HCT116 (cell line): ENCODE measurements around the gene IQGAP2. TPM values are rescaled to one million over a fixed set of nuclear protein-coding genes. Genes with fewer than 3 reads are reported as not detected.

Source experiments
- ATAC-seq: fragments of 200-7000 bp; cut with Tn5 transposase; 2 replicates; pipeline ENCODE4 v1.9.1; 2020; ENCODE audit warnings: mild to moderate bottlenecking, moderate library complexity
- BruUV-seq: library from RNA; stranded (reverse); fragments of 400-500 nt; replicated peaks from 2 replicates; lab custom pipeline; 2021; lab: Mats Ljungman, UMichigan
- CTCF ChIA-PET: fragments of 300-600 bp; sonication (Branson Sonifier 250); formaldehyde crosslinking; loops from one replicate; lab custom pipeline; 2021; ENCODE audit warnings: antibody characterized with exemption; lab: Charles Lee
- POLR2A ChIA-PET: fragments of 300-600, 350-600 bp; sonication (Branson Sonifier 250); formaldehyde crosslinking; loops from one replicate; lab custom pipeline; 2021; ENCODE audit warnings: antibody characterized with exemption; lab: Charles Lee
- RAD21 ChIA-PET, 2 experiments: fragments of 300-600 bp; sonication (Branson Sonifier 250); formaldehyde crosslinking; loops; one replicate each; lab custom pipeline; 2023; ENCODE audit warnings: low total read pairs in 2 of 2; ENCODE audit not compliant: uncharacterized antibody in 2 of 2, unreplicated experiment in 2 of 2, low non-redundant PET in 1 of 2; lab: Charles Lee
- DNase-seq: peaks from one replicate; pipeline ENCODE4 v3.0.0-alpha.2; 2010; ENCODE audit warnings: low read depth, low spot score
- H2AFZ ChIP-seq: fragments of 200-600 bp; shearing (Covaris generic), sonication (generic); 2 replicates; pipeline ENCODE4 v1.6.1; 2017; ENCODE audit warnings: low read depth, mixed run types, mixed read lengths, antibody characterized with exemption, low read length; ENCODE audit not compliant: poor library complexity, severe bottlenecking
- H3K27ac ChIP-seq: 2 replicates; pipeline ENCODE4 v1.5.1; 2012; ENCODE audit warnings: low read depth, low read length
- H3K27me3 ChIP-seq: fragments of 200-600 bp; sonication (generic); 2 replicates; pipeline ENCODE4 v1.6.1; 2016; ENCODE audit warnings: mixed run types, low read length, mixed read lengths; ENCODE audit not compliant: insufficient read depth
- H3K36me3 ChIP-seq, 2 experiments: fragments of 200-500 bp in 1 of 2; fragments of 200-600 bp in 1 of 2; sonication (Bioruptor generic) in 1 of 2; sonication (generic) in 1 of 2; 2 replicates each; pipeline versions ENCODE4 v1.5.1 to v1.6.1; 2014 to 2016; ENCODE audit warnings: low read length in 2 of 2, inconsistent platforms in 1 of 2, mixed read lengths in 1 of 2, mixed run types in 1 of 2; ENCODE audit not compliant: insufficient read depth in 2 of 2, control insufficient read depth in 1 of 2
- H3K4me1 ChIP-seq, 2 experiments: fragments of 200-600 bp in 1 of 2; sonication (generic) in 1 of 2; 2 replicates each; pipeline versions ENCODE4 v1.5.1 to v1.6.1; 2012 to 2017; ENCODE audit warnings: low read length in 2 of 2, inconsistent platforms in 1 of 2, mild to moderate bottlenecking in 1 of 2, mixed read lengths in 1 of 2, mixed run types in 1 of 2, moderate library complexity in 1 of 2; ENCODE audit not compliant: insufficient read depth in 2 of 2, control insufficient read depth in 1 of 2
- H3K4me2 ChIP-seq: fragments of 200-600 bp; sonication (generic); 2 replicates; pipeline ENCODE4 v1.6.1; 2017; ENCODE audit warnings: mixed run types, low read length, mixed read lengths
- H3K4me3 ChIP-seq, 2 experiments: fragments of 200-600 bp in 1 of 2; sonication (generic) in 1 of 2; replicated peaks in 1 of 2; 2 replicates each; pipeline ENCODE4 v1.5.1; 2011 to 2016; ENCODE audit warnings: low read length in 2 of 2, control low read depth in 1 of 2, low read depth in 1 of 2, mild to moderate bottlenecking in 1 of 2, mixed read lengths in 1 of 2, mixed run types in 1 of 2
- H3K79me2 ChIP-seq: fragments of 200-600 bp; sonication (generic); 2 replicates; pipeline ENCODE4 v1.6.1; 2017; ENCODE audit warnings: mild to moderate bottlenecking, mixed run types, low read length, moderate library complexity, mixed read lengths; ENCODE audit not compliant: insufficient read depth
- H3K9ac ChIP-seq: fragments of 200-600 bp; sonication (generic); 2 replicates; pipeline ENCODE4 v1.6.1; 2016; ENCODE audit warnings: low read length, mixed read lengths
- H3K9me2 ChIP-seq: fragments of 200-600 bp; sonication (generic), shearing (Covaris generic); 2 replicates; pipeline ENCODE4 v1.6.1; 2017; ENCODE audit warnings: mixed run types, mild to moderate bottlenecking, moderate library complexity; ENCODE audit not compliant: insufficient read depth
- H3K9me3 ChIP-seq, 2 experiments: fragments of 200-500 bp in 1 of 2; fragments of 200-600 bp in 1 of 2; sonication (Bioruptor generic) in 1 of 2; sonication (generic) in 1 of 2; 2 replicates each; pipeline ENCODE4 v1.6.1; 2014 to 2017; ENCODE audit warnings: low read length in 2 of 2, mixed read lengths in 2 of 2, inconsistent platforms in 1 of 2, low read depth in 1 of 2, mild to moderate bottlenecking in 1 of 2, mixed run types in 1 of 2, moderate library complexity in 1 of 2; ENCODE audit not compliant: control insufficient read depth in 1 of 2, insufficient read depth in 1 of 2
- H4K20me1 ChIP-seq: fragments of 200-600 bp; sonication (generic), shearing (Covaris generic); 2 replicates; pipeline ENCODE4 v1.6.1; 2017; ENCODE audit warnings: mixed run types, mild to moderate bottlenecking, moderate library complexity; ENCODE audit not compliant: insufficient read depth
- ATF3 ChIP-seq: IDR thresholded peaks from 2 replicates; pipeline ENCODE4 v1.6.1; 2012
- CBX3 ChIP-seq: IDR thresholded peaks from 2 replicates; pipeline ENCODE4 v1.6.1; 2012; ENCODE audit warnings: low read depth
- CEBPB ChIP-seq: IDR thresholded peaks from 2 replicates; pipeline ENCODE4 v1.6.1; 2012; ENCODE audit warnings: low read depth
- EGR1 ChIP-seq: IDR thresholded peaks from 2 replicates; pipeline ENCODE4 v1.6.1; 2012; ENCODE audit warnings: low read depth
- ELF1 ChIP-seq: IDR thresholded peaks from 2 replicates; pipeline ENCODE4 v1.6.1; 2012; ENCODE audit warnings: low read depth, borderline replicate concordance
- EZH2 ChIP-seq: fragments of 200-600 bp; sonication (generic); IDR thresholded peaks from 2 replicates; pipeline ENCODE4 v1.6.1; 2017; ENCODE audit warnings: antibody characterized with exemption, mixed run types
- EZH2phosphoT487 ChIP-seq: fragments of 200-600 bp; IDR thresholded peaks from 2 replicates; pipeline ENCODE4 v1.6.1; 2018; ENCODE audit warnings: antibody characterized with exemption, borderline replicate concordance
- FOSL1 ChIP-seq: IDR thresholded peaks from 2 replicates; pipeline ENCODE4 v1.6.1; 2012; ENCODE audit warnings: low read depth
- JUND ChIP-seq: IDR thresholded peaks from 2 replicates; pipeline ENCODE4 v1.6.1; 2012
- MAX ChIP-seq: IDR thresholded peaks from 2 replicates; pipeline ENCODE4 v1.6.1; 2012
- POLR2A ChIP-seq: IDR thresholded peaks from 2 replicates; pipeline ENCODE4 v1.7.0; 2011; ENCODE audit warnings: borderline replicate concordance; ENCODE audit not compliant: insufficient read depth, insufficient read length; ENCODE audit errors: extremely low read depth
- RAD21 ChIP-seq: IDR thresholded peaks from 2 replicates; pipeline ENCODE4 v1.6.1; 2012; ENCODE audit warnings: low read depth, mild to moderate bottlenecking
- REST ChIP-seq: IDR thresholded peaks from 2 replicates; pipeline ENCODE4 v1.6.1; 2012; ENCODE audit warnings: low read depth
- SP1 ChIP-seq: IDR thresholded peaks from 2 replicates; pipeline ENCODE4 v1.6.1; 2012; ENCODE audit warnings: low read depth
- SRF ChIP-seq: IDR thresholded peaks from 2 replicates; pipeline ENCODE4 v1.6.1; 2012; ENCODE audit warnings: low read depth
- ZFX ChIP-seq: fragments of 450-650 bp; IDR thresholded peaks from 2 replicates; pipeline ENCODE4 v1.6.1; 2017
- ZNF274 ChIP-seq: fragments of 200-500 bp; sonication (Bioruptor generic); IDR thresholded peaks from 2 replicates; pipeline ENCODE4 v1.6.1; 2014; ENCODE audit warnings: mild to moderate bottlenecking, low read depth, low read length, inconsistent platforms
- intact Hi-C: fragments of 100-400 bp; cut with micrococcal nuclease; formaldehyde crosslinking; loops from 2 replicates; pipeline ENCODE4 v1.10.0; 2022
- total RNA-seq: library from RNA; stranded (reverse); gene quantifications from one replicate; pipeline ENCODE4 v1.2.1, GENCODE V29; 2021; ENCODE audit not compliant: unreplicated experiment

IQGAP2 gene
- total RNA-seq, 1 experiment from 2014 or later, result 2.0 TPM

- Histone ChIP-seq H3K4me2 (no peak overlapping the region), H3K9me2 (no peaks in the 10 kb centered on the region), H3K27ac (no peak overlapping the region), H2AFZ (no peak overlapping the region), H3K9ac (no peak overlapping the region), H3K36me3 (no peaks in the 10 kb centered on the region), H3K27me3 (no peaks in the 10 kb centered on the region), H3K79me2 (no peaks in the 10 kb centered on the region), H4K20me1 (no peaks in the 10 kb centered on the region), H3K9me3 (peaks cover 7 to 9% of the 10 kb centered on the region in 2 experiments; a peak in 2 of 4 replicates), H3K4me3 (no peak overlapping the region), H3K4me1 (no peaks in the 10 kb centered on the region)
- ChIA-PET CTCF (no interaction called here), POLR2A (no interaction called here), RAD21 (no interaction called here)
- no peak for ATAC-seq
- no TSS peak for BruUV-seq
- TF ChIP-seq SRF (no peak), ZNF274 (no peak), RAD21 (no peak), EZH2phosphoT487 (no peak), REST (no peak), SP1 (no peak), JUND (no peak), ATF3 (no peak), EZH2 (no peak), FOSL1 (no peak), ELF1 (no peak), CEBPB (no peak), ZFX (no peak), EGR1 (no peak), POLR2A (no peak), MAX (no peak), CBX3 (no peak)
- TF ChIP-seq, all 23 proteins: peak for 0
- intact Hi-C loops, result no loop called here
- no peak for DNase-seq
These were observed 246.1 kb downstream of the IQGAP2 start for GRCh38 chr5:76649140-76649539.
